Umbilical cord (tissue), 2 donors: Measurements from ENCODE around the gene DNM3. TPM values are rescaled to one million over a fixed set of nuclear protein-coding genes. Genes with fewer than 3 reads are reported as not detected.
A peak's percentile ranks its signal among the peaks of the same experiment; 100 is the strongest.

ENCODE experiments used
- DNase-seq: peaks from one replicate; pipeline ENCODE4 v3.0.0-alpha.2; 2015; ENCODE audit warnings: low spot score
- total RNA-seq: library from RNA; depleted of rRNA; stranded (reverse); fragments of >200 nt; gene quantifications from one replicate; pipeline ENCODE4 v1.2.3, GENCODE V29; 2014; ENCODE audit warnings: low replicate concordance; ENCODE audit not compliant: insufficient read depth

Gene DNM3
- total RNA-seq, 1 donor from 2014 or later: 6.7 TPM

- peak; percentile 52 for DNase-seq
These were observed 266.1 kb downstream of the DNM3 start for GRCh38 chr1:172107316-172107975.

GRCh38 chr1:172108161-172108893 lies 267.0 kb downstream of the DNM3 start:
- DNase-seq: no peak

GRCh38 chr1:172109359-172109758 lies 268.1 kb downstream of the DNM3 start:
- DNase-seq: peak; percentile 74

- DNase-seq: no peak
These were observed 271.3 kb downstream of the DNM3 start for GRCh38 chr1:172112576-172112975.

- DNase-seq: no peak
These were observed 276.5 kb downstream of the DNM3 start for GRCh38 chr1:172117800-172118199.

GRCh38 chr1:172118618-172119017 lies 277.3 kb downstream of the DNM3 start:
- no peak for DNase-seq

- DNase-seq: no peak
These were observed 277.9 kb downstream of the DNM3 start for GRCh38 chr1:172119184-172119583.

- DNase-seq: no peak
These were observed 279.1 kb downstream of the DNM3 start for GRCh38 chr1:172120381-172120780.

GRCh38 chr1:172121081-172121717 lies 279.9 kb downstream of the DNM3 start:
- peak; percentile 94 for DNase-seq

GRCh38 chr1:172122381-172122780 lies 281.1 kb downstream of the DNM3 start:
- no peak for DNase-seq

GRCh38 chr1:172125250-172125649 lies 284.0 kb downstream of the DNM3 start:
- no peak for DNase-seq

GRCh38 chr1:172125812-172126430 lies 284.6 kb downstream of the DNM3 start:
- no peak for DNase-seq

GRCh38 chr1:172132836-172133235 lies 291.5 kb downstream of the DNM3 start:
- DNase-seq: no peak

- DNase-seq: no peak
These were observed 292.9 kb downstream of the DNM3 start for GRCh38 chr1:172134087-172134731.

- DNase-seq: no peak
These were observed 293.9 kb downstream of the DNM3 start for GRCh38 chr1:172135076-172135672.

GRCh38 chr1:172135978-172136610 lies 294.8 kb downstream of the DNM3 start:
- DNase-seq: peak; percentile 33

GRCh38 chr1:172136925-172137324 lies 295.6 kb downstream of the DNM3 start:
- DNase-seq: peak; percentile 37

GRCh38 chr1:172137703-172138454 lies 296.6 kb downstream of the DNM3 start:
- DNase-seq: no peak

- peak; percentile 42 for DNase-seq
These were observed 297.3 kb downstream of the DNM3 start for GRCh38 chr1:172138634-172139033.

- no peak for DNase-seq
These were observed 297.9 kb downstream of the DNM3 start for GRCh38 chr1:172139196-172139595.
